Kidney (tissue), 14 donors: ENCODE measurements around the gene PLEKHF1. TPM values are rescaled to one million over a fixed set of nuclear protein-coding genes. Genes with fewer than 3 reads are reported as not detected.

ENCODE experiments used
- DNase-seq, 5 donors: peaks; one replicate each; pipeline ENCODE4 v3.0.0-alpha.2; 2013 to 2020
- FAIRE-seq: peaks from 2 replicates; lab custom pipeline; 2012; peaks lifted over from hg19 to GRCh38; lab: Jason Lieb, UNC
- H3K27ac ChIP-seq, 2 donors: one replicate each; pipeline ENCODE4 v1.7.0; 2013; ENCODE audit warnings: low read depth in 2 of 2, low read length in 2 of 2, inconsistent platforms in 1 of 2
- H3K27me3 ChIP-seq: one replicate; pipeline ENCODE4 v1.7.1; 2013; ENCODE audit warnings: low read length, inconsistent platforms; ENCODE audit not compliant: control insufficient read depth, insufficient read depth
- H3K36me3 ChIP-seq, 3 donors: one replicate each; pipeline versions ENCODE4 v1.7.0 to v1.7.1; 2013; ENCODE audit warnings: low read length in 3 of 3, control low read depth in 1 of 3, inconsistent platforms in 1 of 3; ENCODE audit not compliant: insufficient read depth in 3 of 3, control insufficient read depth in 2 of 3
- H3K4me1 ChIP-seq, 3 donors: one replicate each; pipeline versions ENCODE4 v1.7.0 to v1.7.1; 2013; ENCODE audit warnings: low read length in 3 of 3, inconsistent platforms in 1 of 3, low read depth in 1 of 3; ENCODE audit not compliant: control insufficient read depth in 2 of 3, insufficient read depth in 2 of 3
- H3K4me3 ChIP-seq, 3 donors: one replicate each; pipeline versions ENCODE4 v1.7.0 to v1.8.1; 2013; ENCODE audit warnings: low read length in 3 of 3, control low read depth in 1 of 3, inconsistent platforms in 1 of 3
- H3K9ac ChIP-seq, 3 donors: one replicate each; pipeline versions ENCODE4 v1.7.0 to v1.7.1; 2013; ENCODE audit warnings: low read length in 3 of 3, control low read depth in 1 of 3, inconsistent platforms in 1 of 3
- H3K9me3 ChIP-seq, 3 donors: one replicate each; pipeline versions ENCODE4 v1.7.0 to v1.7.1; 2013; ENCODE audit warnings: low read length in 3 of 3, control low read depth in 1 of 3, inconsistent platforms in 1 of 3; ENCODE audit not compliant: control insufficient read depth in 2 of 3, insufficient read depth in 1 of 3
- CTCF ChIP-seq: IDR thresholded peaks from 3 replicates; pipeline ENCODE4 v1.5.1; 2012; ENCODE audit warnings: mild to moderate bottlenecking, moderate library complexity, borderline replicate concordance; ENCODE audit not compliant: insufficient read depth; ENCODE audit errors: extremely low read depth
- intact Hi-C: fragments of 100-400 bp; cut with DNase I; formaldehyde crosslinking; loops from one replicate; pipeline ENCODE4 v1.11.1; 2022
- polyA plus RNA-seq: library from polyadenylated mRNA; stranded (reverse); fragments of 350-450 nt; fragmentation: Illumina TruSeq; extraction: RNeasy Lipid Tissue Mini Kit (QIAGEN cat#74804); gene quantifications from one replicate; pipeline ENCODE4 v1.2.3, GENCODE V29; 2014; ENCODE audit warnings: low read depth, low replicate concordance; ENCODE audit not compliant: insufficient read depth
- total RNA-seq: library from RNA; stranded (reverse); fragmentation: NEBNext Ultra II Directional; extraction: Animal tissue kit (Norgen Biotek cat#: 25700); gene quantifications from one replicate; pipeline ENCODE4 v1.2.1, GENCODE V29; 2021
- donor health status: control.
- donor health status: control.
- donor health status: control.
- donor health status: control.
- donor health status: control.
- donor health status: DM: yes; HTN: yes; CAD: no.
- donor health status: Normal renal cell carcinoma (clear cell type).

The PLEKHF1 gene
- total and polyA plus RNA-seq, 2 donors from 2014 or later, result 7.1 to 11.7 TPM

DNA sequence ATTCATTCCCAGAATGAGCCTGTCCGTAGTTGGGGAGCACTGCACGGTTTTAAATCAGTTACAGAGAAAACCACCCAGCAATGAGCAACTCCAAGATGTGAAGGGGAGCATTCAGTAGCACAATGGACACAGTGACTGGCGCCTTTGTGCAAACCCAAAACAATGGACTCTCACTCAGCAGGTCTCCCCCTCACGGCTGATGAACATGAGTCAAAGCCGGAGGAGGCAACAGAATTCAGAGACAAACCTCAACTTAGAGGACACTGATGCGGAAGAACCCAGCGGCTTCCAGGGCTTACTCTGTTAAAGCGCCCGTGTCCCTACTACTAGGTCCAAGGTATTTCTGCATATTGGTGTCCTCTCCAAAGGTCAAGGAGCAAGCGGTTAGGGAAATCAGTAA is 17.7 kb downstream of the PLEKHF1 start:
- Histone ChIP-seq H3K27ac (no peak overlapping the region), H3K9ac (no peak overlapping the region), H3K4me1 (peaks cover 0 to 5% (median 0%) of the 10 kb centered on the region in 3 donors)

DNA sequence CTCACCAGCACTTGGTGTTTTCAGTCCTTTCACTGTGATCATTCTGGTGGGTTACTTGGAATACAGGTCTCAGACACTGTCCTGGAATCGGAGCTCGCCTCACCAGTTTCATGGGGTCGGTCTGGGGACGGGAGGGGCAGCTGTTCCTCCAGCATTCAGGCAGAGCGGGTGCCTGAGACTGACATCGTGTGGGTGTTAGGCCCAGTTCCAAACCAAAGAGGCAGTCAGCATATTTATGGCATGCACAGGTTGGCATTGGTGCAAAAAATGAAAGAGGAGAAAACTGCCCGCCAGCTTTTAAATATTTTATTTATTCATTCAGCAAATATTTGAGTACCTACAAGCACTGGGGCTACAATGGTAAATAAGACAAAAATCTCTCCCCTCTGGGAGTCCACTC is 20.1 kb downstream of the PLEKHF1 start:
- Histone ChIP-seq H3K4me1 (peaks cover 0 to 2% (median 0%) of the 10 kb centered on the region in 3 donors), H3K27ac (no peak overlapping the region), H3K4me3 (no peak overlapping the region), H3K9me3 (no peaks in the 10 kb centered on the region), H3K9ac (no peak overlapping the region), H3K27me3 (no peaks in the 10 kb centered on the region), H3K36me3 (no peaks in the 10 kb centered on the region)
- FAIRE-seq, result no peak
- no peak for TF ChIP-seq CTCF
- no peak for DNase-seq
- intact Hi-C loops, result no loop called here

More for the DNA sequence above, 17.7 kb downstream of the PLEKHF1 start:
- DNase-seq (no peak), FAIRE-seq (no peak)
- TF ChIP-seq CTCF, result no peak
- no peaks in the 10 kb centered on the region for H3K9me3 ChIP-seq
- H3K36me3 ChIP-seq, result no peaks in the 10 kb centered on the region
- intact Hi-C loops, result no loop called here
- no peaks in the 10 kb centered on the region for H3K27me3 ChIP-seq
- H3K4me3 ChIP-seq, result no peak overlapping the region

GRCh38 chr19:29686285-29686805 is 21.1 kb downstream of the PLEKHF1 start:
- Histone ChIP-seq H3K27ac (no peak overlapping the region), H3K9ac (no peak overlapping the region), H3K4me3 (no peak overlapping the region), H3K27me3 (no peaks in the 10 kb centered on the region), H3K4me1 (peaks cover 0 to 2% (median 0%) of the 10 kb centered on the region in 3 donors), H3K36me3 (no peaks in the 10 kb centered on the region), H3K9me3 (peaks cover 0 to 6% (median 0%) of the 10 kb centered on the region in 3 donors)
- intact Hi-C loops, result no loop called here
- no peak for TF ChIP-seq CTCF
- no peak for FAIRE-seq
- DNase-seq, result no peak
